OCI-LY1 (cell line): Measurements from ENCODE around the gene TLL2.

Source experiments
- H2AFZ ChIP-seq: fragments of 200-600 bp; sonication (generic), shearing (Covaris generic); 2 replicates; pipeline ENCODE4 v1.6.0; 2014; ENCODE audit warnings: antibody characterized with exemption, mild to moderate bottlenecking, low read length
- H3F3A ChIP-seq: fragments of 200-600 bp; sonication (generic), shearing (Covaris generic); 2 replicates; pipeline ENCODE4 v1.6.0; 2014; ENCODE audit warnings: mild to moderate bottlenecking, antibody characterized with exemption, low read length, moderate library complexity; ENCODE audit not compliant: insufficient read depth
- H3K27ac ChIP-seq: fragments of 200-600 bp; sonication (generic); 2 replicates; pipeline ENCODE4 v1.5.1; 2014; ENCODE audit warnings: low read length, mixed run types, mild to moderate bottlenecking, low read depth; ENCODE audit not compliant: poor library complexity, severe bottlenecking
- H3K27me3 ChIP-seq: fragments of 200-600 bp; sonication (generic); 2 replicates; pipeline ENCODE4 v1.6.0; 2014; ENCODE audit warnings: antibody characterized with exemption, mild to moderate bottlenecking, low read length, moderate library complexity; ENCODE audit not compliant: insufficient read depth
- H3K36me3 ChIP-seq: fragments of 200-600 bp; sonication (generic); 2 replicates; pipeline ENCODE4 v1.6.1; 2014; ENCODE audit warnings: mild to moderate bottlenecking, antibody characterized with exemption, low read length, moderate library complexity, mixed read lengths; ENCODE audit not compliant: insufficient read depth
- H3K4me1 ChIP-seq: fragments of 200-600 bp; sonication (generic); 2 replicates; pipeline ENCODE4 v1.5.1; 2014; ENCODE audit warnings: mild to moderate bottlenecking, low read length, moderate library complexity; ENCODE audit not compliant: insufficient read depth, severe bottlenecking
- H3K4me2 ChIP-seq: fragments of 200-600 bp; sonication (generic), shearing (Covaris generic); 2 replicates; pipeline ENCODE4 v1.6.1; 2014; ENCODE audit warnings: low read length
- H3K4me3 ChIP-seq: fragments of 200-600 bp; sonication (generic); 2 replicates; pipeline ENCODE4 v1.5.1; 2014; ENCODE audit warnings: low read length, low read depth, mild to moderate bottlenecking, mixed read lengths; ENCODE audit not compliant: poor library complexity, severe bottlenecking
- H3K79me2 ChIP-seq: fragments of 200-600 bp; shearing (Covaris generic); 2 replicates; pipeline ENCODE4 v1.6.1; 2016; ENCODE audit warnings: mixed run types, low read length, mixed read lengths; ENCODE audit not compliant: insufficient read depth
- H3K9ac ChIP-seq: fragments of 200-600 bp; sonication (generic), shearing (Covaris generic); 2 replicates; pipeline ENCODE4 v1.6.1; 2014; ENCODE audit warnings: mild to moderate bottlenecking, low read length, mixed read lengths
- H3K9me2 ChIP-seq: fragments of 200-600 bp; sonication (generic), shearing (Covaris generic); 2 replicates; pipeline ENCODE4 v1.6.1; 2014; ENCODE audit warnings: low read depth, mild to moderate bottlenecking, low read length, mixed read lengths
- H3K9me3 ChIP-seq: fragments of 200-600 bp; shearing (Covaris generic); 2 replicates; pipeline ENCODE4 v1.6.1; 2014; ENCODE audit warnings: low read length, mixed read lengths
- H4K20me1 ChIP-seq: fragments of 200-600 bp; sonication (generic), shearing (Covaris generic); 2 replicates; pipeline ENCODE4 v1.6.0; 2016; ENCODE audit warnings: mild to moderate bottlenecking, low read length; ENCODE audit not compliant: insufficient read depth
- EZH2 ChIP-seq: fragments of 200-600 bp; sonication (generic), shearing (Covaris generic); IDR thresholded peaks from 2 replicates; pipeline ENCODE4 v1.8.0; 2017; ENCODE audit warnings: borderline replicate concordance, mixed run types, mild to moderate bottlenecking, antibody characterized with exemption, low read length, moderate library complexity, mixed read lengths
- TF ChIP-seq, protein P1 (sequence below): fragments of 200-600 bp; sonication (generic), shearing (Covaris generic); IDR thresholded peaks from 2 replicates; pipeline ENCODE4 v1.5.1; 2017; ENCODE audit warnings: mild to moderate bottlenecking, antibody characterized with exemption, low read length, moderate library complexity, mixed read lengths

Gene TLL2

DNA sequence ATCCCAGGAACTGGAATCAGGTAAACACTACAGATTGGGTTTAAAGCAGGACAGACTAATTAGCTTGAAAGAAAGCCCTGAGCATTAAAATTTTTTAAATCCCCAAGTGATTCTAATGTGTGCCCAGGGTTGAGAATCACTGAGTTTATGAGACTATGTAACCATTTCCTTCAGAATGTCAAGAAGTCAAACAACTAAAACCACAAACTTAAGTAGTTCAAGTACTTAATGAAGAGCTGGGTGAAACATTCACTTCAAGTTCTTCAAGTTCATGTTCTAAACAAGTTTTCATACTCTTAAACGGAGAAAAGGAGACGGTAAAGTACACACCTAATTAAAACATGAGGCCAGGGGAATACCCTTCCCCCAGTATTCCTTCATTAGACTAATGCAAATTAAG lies 28.2 kb upstream of the TLL2 start:
- H3K4me2 ChIP-seq, result no peak overlapping the region
- no peak overlapping the region for H3K27ac ChIP-seq
- no peak overlapping the region for H2AFZ ChIP-seq
- H3K9me3 ChIP-seq, result no peaks in the 10 kb centered on the region
- no peaks in the 10 kb centered on the region for H4K20me1 ChIP-seq
- no peaks in the 10 kb centered on the region for H3K9me2 ChIP-seq
- H3K27me3 ChIP-seq, result no peaks in the 10 kb centered on the region
- peaks cover 54% of the 10 kb centered on the region for H3K36me3 ChIP-seq
- H3F3A ChIP-seq, result no peaks in the 10 kb centered on the region
- H3K79me2 ChIP-seq, result no peaks in the 10 kb centered on the region
- H3K4me3 ChIP-seq, result no peak overlapping the region
- H3K9ac ChIP-seq, result no peak overlapping the region
- TF ChIP-seq, protein P1, sequence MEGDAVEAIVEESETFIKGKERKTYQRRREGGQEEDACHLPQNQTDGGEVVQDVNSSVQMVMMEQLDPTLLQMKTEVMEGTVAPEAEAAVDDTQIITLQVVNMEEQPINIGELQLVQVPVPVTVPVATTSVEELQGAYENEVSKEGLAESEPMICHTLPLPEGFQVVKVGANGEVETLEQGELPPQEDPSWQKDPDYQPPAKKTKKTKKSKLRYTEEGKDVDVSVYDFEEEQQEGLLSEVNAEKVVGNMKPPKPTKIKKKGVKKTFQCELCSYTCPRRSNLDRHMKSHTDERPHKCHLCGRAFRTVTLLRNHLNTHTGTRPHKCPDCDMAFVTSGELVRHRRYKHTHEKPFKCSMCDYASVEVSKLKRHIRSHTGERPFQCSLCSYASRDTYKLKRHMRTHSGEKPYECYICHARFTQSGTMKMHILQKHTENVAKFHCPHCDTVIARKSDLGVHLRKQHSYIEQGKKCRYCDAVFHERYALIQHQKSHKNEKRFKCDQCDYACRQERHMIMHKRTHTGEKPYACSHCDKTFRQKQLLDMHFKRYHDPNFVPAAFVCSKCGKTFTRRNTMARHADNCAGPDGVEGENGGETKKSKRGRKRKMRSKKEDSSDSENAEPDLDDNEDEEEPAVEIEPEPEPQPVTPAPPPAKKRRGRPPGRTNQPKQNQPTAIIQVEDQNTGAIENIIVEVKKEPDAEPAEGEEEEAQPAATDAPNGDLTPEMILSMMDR, result no peak
- TF ChIP-seq EZH2, result no peak
- no peaks in the 10 kb centered on the region for H3K4me1 ChIP-seq

DNA sequence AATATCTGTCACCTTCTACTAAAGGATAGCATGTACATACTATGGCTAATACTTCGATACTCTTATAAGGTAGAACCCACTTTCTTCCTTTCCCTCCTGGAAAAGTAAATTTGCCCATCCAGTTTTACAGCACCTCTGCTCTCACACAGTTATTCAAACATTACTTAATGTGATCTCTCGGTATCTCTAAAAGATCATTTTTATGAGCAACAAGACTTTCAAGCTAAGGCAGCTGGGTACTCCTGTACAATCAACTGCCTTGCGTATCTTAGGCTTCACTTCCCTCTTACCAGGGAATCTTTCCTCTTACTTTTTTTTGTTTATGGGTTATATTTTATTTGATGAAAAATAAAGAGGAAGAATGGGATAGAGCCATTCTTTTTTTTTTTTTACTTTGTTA lies 26.5 kb upstream of the TLL2 start:
- Histone ChIP-seq H3F3A (no peaks in the 10 kb centered on the region), H3K79me2 (no peaks in the 10 kb centered on the region), H3K9me3 (no peaks in the 10 kb centered on the region), H4K20me1 (no peaks in the 10 kb centered on the region), H3K4me1 (no peaks in the 10 kb centered on the region), H3K9me2 (no peaks in the 10 kb centered on the region), H2AFZ (no peak overlapping the region), H3K27me3 (no peaks in the 10 kb centered on the region), H3K9ac (no peak overlapping the region), H3K27ac (no peak overlapping the region), H3K36me3 (peaks cover 43% of the 10 kb centered on the region), H3K4me2 (no peak overlapping the region), H3K4me3 (no peak overlapping the region)
- TF ChIP-seq EZH2, result no peak
- TF ChIP-seq, protein P1, result no peak

DNA sequence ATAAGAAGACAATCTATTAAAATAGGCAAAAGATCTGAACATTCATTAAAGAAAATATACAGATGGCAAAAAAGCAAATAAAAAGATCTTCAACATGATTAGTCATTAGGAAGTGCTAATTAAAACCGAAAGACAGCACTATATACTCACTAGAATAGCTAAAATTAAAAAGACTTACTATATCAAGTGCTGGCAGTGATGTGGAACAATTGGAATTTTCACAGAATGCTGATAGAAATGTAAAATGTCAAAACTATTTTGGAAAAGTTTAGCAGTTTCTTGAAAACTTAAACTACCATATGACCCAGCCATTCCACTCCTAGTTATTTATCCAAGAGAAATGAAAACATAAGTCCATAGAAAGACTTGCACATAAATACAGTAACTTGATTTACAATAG lies 25.0 kb upstream of the TLL2 start:
- Histone ChIP-seq H4K20me1 (no peaks in the 10 kb centered on the region), H3K27me3 (no peaks in the 10 kb centered on the region), H3K9ac (no peak overlapping the region), H3K9me2 (no peaks in the 10 kb centered on the region), H3K4me1 (no peaks in the 10 kb centered on the region), H3K4me3 (no peak overlapping the region), H2AFZ (no peak overlapping the region), H3K4me2 (no peak overlapping the region), H3K9me3 (no peaks in the 10 kb centered on the region), H3K27ac (no peak overlapping the region), H3F3A (no peaks in the 10 kb centered on the region), H3K36me3 (peaks cover 43% of the 10 kb centered on the region), H3K79me2 (no peaks in the 10 kb centered on the region)
- TF ChIP-seq, protein P1, result no peak
- no peak for TF ChIP-seq EZH2
